Midbrain (tissue), 1 donor: ENCODE measurements around the gene SLC5A9.
"Not testable (repeated sequence)": the region's sequence is repeated elsewhere in the genome, so short reads cannot be mapped to it uniquely, and the experiment has no call there.

Experiments used
- DNase-seq: peaks from one replicate; lab custom pipeline; 2025; lab: John Stamatoyannopoulos, UW

Gene SLC5A9

GRCh38 chr1:48214366-48214765, 8.2 kb upstream of the SLC5A9 start:
- DNase-seq, result not testable (repeated sequence)

DNA sequence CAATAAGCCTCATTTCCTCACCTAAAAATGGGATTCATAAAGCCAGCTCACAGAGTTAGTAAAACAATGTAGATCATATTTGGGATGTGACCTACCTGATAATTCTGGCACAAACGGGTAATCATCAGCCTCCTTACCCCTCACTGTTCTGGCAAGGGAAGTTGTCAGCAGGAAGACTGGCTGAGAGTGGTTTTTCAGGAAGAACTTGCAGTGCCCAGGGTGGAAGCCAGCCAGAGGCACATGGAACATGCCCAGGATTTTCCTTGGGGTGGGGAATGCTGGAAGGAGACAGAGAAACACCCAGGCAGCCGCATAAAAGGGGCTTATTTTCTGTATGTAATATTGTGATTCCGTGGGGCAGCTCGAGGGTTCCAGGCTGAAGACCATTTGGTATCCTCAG, 7.7 kb upstream of the SLC5A9 start:
- peak; percentile 46 for DNase-seq

DNA sequence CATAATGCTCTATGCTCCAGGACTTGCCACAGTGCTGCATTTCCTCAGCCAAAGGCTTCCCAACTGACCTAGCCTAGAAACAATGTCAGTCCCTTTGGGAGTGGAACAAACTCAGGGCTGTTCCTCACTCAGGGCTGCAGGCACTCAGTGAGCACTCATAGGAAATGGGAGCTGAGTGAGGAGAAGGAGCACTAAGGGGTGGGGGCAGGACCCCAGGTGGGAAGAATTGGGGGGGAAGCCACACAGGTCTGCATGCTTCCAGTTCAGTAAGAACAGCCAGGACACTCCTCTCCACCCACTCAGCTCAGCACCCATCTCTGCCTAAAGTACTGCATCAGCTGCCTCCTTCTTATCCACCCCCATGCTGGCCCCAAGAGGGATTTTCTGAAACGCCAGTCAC, 7.3 kb upstream of the SLC5A9 start:
- no peak for DNase-seq

DNA sequence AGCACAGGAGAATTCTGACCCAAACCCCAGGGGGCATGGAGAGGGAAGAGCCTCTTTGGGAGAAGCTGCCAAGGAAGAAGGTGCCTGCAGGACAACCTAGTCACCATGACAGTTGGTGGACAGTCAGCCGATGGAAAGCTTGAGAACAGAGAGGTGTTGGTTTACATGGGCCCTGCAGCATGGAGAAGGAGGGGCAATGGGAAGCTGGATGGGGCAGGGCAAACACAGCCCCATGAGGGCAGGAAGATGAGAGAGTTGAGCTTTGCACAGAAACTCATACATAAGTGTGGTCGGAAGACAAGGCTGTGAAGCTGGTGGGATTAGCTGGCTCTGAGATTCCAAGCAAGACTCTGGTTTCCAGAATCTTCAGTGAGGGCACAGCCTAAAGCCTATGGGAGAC, 6.6 kb upstream of the SLC5A9 start:
- DNase-seq, result no peak

- DNase-seq, result no peak
These were observed 6.2 kb upstream of the SLC5A9 start for GRCh38 chr1:48216313-48216712.

DNA sequence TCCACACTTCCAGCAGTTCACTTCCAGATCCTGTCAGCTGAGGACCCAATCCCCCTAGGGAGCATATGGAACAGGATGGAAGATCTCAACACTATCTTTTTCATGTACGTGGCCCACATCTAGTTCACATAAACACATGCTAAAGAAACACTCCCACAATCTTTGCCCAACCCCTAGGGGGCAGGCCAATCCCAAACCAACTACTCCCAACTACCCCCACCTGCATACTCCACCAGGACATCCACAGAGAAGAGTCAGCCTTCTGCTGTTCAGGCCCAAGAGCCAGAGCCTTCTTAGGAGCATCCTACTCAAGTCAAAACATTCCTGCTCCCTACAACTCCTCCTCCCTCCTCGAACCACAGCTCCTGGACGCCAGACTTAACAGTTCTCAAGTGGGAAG, 5.6 kb upstream of the SLC5A9 start:
- DNase-seq, result no peak

DNA sequence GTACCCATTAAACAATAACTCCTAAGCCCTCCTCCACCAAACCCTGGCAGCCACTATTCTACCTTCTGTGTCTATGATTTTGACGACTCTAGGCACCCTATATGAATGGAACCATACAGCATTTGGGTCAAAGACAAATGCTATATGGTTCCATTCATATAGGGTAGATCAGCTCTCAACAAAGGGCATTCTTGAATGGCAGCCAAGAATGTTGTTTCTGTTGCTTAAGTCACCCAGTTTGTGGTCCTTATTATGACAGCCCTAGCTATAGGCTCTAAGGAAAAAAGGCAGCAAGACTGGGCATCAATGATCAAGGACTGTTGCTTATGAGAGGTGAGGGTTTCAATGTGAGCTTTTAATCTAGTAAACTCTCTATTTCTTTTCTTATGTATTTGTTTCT, 4.7 kb upstream of the SLC5A9 start:
- no peak for DNase-seq

DNA sequence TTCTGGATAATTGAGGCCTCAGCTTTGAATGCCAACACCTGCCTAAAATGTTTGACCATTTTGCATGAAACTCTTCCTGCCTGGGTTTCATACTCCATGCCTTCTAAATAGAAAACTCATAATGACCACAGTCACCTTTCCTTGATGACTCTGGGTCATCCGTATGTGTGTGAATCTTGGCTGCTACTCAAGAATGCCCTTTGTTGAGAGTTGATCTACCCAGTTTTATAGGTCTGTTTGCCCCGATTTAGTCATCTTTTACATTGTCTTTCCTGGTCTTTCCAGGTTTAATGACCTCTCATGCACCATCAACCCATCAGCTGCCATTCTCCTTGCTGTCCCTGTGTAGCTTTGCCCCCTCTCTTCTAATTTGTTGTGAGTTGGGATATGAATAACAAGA, 2.7 kb upstream of the SLC5A9 start:
- no peak for DNase-seq

GRCh38 chr1:48221122-48221521, 1.4 kb upstream of the SLC5A9 start:
- DNase-seq, result no peak

DNA sequence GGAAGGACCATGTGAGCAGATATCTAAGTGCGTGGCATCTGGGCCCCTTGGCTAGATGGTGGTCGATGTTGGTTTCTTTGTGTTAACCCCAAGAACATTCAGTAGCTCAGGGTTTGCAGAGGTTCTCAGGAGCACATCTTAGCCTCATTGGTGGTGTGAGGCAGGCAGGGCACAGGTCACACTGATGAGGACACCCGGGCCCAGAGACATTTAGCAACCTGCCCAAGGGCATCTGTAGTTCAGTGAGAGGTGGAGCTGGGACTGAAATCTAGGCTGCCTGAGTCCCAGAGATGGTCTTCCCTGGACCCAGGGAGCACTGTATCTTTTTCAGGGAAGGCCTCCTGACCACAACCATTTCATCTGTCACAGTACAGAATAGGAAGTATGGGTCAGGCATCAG, 859 bp upstream of the SLC5A9 start:
- DNase-seq, result no peak

- DNase-seq, result no peak
These were observed 1.1 kb downstream of the SLC5A9 start for GRCh38 chr1:48223366-48224240.

GRCh38 chr1:48224791-48225190, 2.3 kb downstream of the SLC5A9 start:
- DNase-seq, result no peak

DNA sequence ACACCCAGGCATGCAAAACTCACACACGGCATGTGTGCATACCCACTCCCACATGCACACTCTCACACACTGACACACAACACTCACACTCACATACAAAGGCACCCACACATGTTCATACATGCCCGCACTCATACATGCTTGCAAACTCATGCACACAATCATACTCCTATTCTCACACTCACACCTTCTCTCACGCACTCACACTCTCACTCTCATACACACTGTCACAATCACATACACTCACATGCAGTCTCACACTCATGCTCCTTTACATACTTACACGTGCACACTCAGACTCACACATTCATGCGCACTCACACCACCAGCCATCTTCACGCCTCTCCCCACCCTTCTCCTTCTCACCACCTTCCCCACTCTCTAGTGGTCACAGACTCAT, 3.1 kb downstream of the SLC5A9 start:
- no peak for DNase-seq

DNA sequence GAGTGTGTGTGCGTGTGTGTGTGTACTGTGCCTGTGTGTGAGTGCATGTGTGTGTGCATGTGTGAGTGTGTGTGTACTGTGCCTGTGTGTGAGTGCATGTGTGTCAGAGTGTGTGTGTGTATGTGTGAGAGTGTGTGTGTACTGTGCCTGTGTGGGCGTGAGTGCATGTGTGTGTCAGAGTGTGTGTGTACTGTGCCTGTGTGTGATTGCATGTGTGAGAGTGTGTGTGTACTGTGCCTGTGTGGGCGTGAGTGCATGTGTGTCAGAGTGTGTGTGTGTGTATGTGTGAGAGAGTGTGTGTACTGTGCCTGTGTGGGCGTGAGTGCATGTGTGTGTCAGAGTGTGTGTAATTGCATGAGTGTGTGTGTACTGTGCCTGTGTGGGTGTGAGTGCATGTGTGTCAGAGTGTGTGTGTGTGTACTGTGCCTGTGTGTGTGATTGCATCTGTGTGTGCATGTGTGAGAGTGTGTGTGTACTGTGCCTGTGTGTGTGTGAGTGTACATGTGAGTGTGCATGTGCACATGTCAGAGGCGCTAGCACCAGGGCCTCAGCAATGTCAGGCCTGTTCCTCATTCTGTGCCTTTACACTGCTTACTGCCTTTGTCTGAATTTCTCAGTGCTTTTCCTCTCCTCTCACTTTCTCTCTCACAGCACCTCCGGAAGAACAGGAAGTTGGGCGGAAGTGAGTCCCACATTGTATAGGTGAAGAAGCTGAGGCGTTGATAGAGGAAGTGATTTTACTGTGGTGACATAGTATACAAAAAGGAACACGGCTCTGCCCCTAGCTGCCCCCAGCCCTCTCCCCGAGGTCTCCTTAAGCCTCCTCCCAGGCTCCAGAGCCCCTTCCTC, 4.9 kb downstream of the SLC5A9 start:
- DNase-seq, result no peak

DNA sequence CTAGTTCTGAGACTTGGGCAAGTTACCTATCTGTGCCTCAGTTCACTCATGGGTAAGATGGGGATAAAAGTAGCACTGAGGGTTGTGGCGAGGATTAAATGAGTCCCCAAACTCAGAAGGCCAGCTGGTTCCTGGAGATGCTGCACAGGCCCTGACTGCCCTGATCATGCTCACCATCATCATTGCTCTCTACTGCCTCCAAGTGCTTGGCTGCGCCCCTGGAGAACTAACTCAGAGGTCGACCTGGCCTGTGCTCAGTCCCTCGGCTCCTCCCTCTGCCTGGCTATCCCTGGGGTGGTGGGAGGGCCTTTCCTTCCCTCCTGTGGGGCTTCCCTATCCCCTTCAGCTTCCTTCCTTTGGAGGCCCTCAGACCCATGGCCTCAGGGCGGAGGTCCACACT, 5.6 kb downstream of the SLC5A9 start:
- no peak for DNase-seq

DNA sequence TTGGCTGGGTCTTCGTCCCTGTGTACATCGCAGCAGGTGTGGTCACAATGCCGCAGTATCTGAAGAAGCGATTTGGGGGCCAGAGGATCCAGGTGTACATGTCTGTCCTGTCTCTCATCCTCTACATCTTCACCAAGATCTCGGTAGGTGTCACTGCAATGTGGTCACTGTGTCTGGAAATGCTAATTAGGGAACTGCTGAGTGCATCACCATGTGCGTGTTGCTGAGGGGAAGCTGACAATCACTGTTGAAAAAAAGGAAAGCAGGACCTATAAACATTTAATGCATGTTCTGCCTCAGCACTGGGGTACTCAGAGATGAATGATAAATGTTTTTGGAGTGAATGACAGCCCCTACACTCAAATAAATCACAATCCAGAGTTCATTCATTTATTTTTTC, 6.8 kb downstream of the SLC5A9 start:
- DNase-seq, result no peak

DNA sequence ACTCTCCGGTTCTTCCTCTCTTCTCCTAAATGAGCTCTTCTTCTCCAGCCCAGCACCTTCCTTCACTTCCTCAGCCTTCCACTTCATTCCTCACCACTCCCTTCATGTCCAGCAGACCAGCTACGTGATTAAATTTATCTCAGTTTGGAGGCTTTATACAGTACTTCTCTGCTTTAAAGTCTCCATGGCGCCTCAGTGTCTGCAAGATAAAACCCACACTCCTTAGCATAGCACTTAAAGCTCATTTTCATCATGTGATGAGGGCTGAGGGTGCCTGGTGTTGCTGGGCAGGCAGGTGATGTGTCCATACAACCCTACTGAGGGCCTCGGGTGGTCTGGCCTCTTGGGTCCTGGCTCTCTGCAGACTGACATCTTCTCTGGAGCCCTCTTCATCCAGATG, 7.7 kb downstream of the SLC5A9 start:
- no peak for DNase-seq

GRCh38 chr1:48232722-48233121, 10.2 kb downstream of the SLC5A9 start:
- no peak for DNase-seq

GRCh38 chr1:48233666-48234485, 11.4 kb downstream of the SLC5A9 start:
- DNase-seq, result no peak

DNA sequence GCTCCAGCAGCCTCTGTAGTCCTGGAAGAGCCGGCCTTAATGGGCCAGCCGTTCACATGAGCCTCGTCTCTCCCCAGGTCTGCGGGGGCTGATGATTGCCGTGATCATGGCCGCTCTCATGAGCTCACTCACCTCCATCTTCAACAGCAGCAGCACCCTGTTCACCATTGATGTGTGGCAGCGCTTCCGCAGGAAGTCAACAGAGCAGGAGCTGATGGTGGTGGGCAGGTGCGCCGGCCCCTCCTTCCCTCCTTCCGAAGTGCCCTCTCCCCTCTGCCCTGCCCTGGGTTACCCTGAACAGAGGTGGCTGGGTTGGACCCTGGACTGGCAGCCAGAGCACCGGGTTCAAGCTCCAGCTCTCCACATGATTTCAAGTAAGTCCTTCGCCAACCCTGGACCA, 13.1 kb downstream of the SLC5A9 start:
- no peak for DNase-seq

DNA sequence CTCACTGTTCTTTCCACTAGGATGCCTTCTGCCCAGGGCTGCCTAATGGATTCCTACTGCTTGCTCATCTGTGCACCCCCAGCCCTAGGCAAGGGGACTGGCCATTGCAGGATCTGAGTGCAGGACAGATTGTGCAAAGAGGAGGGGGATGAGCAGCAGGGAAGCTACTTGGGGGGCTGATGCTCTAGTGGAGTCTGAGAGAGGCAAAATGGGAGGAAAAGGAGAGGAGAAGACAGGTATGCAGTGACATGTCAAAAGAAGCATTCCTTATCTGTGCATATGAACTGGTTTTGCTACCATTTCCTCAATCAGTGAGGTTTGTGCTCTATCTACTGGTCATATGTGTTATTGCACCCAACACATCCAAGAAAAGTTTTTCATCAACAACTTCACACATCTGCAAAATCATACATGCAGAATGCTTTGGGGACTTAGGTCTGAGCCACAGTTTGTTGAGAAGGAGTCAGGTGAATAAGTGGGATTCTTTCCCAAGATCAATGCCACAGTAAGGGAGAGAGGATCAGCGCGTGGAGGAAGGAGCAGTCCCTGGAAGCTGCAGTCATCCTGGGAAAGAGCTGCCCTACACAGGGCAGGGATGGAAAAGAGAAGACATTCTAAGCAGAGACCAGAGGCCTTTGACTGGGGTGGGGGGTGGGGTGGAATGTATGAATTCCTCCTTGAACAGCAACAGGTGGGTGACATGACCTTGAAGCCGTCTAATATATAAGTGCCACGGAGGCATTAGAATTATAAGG, 14.4 kb downstream of the SLC5A9 start:
- peak; percentile 29 for DNase-seq
